NCI-H2171 treated with DMSO at 0.1 percent for 48 hours (cell line): ENCODE measurements around the gene HMGXB4.

Experiments used
- DNase-seq: peaks from one replicate; lab custom pipeline; 2025; lab: John Stamatoyannopoulos, UW

Gene HMGXB4

GRCh38 chr22:35258191-35258988, 1.1 kb downstream of the HMGXB4 start:
- peak; percentile 27 for DNase-seq

GRCh38 chr22:35264986-35265385, 7.7 kb downstream of the HMGXB4 start:
- no peak for DNase-seq

GRCh38 chr22:35266277-35266676, 9.0 kb downstream of the HMGXB4 start:
- no peak for DNase-seq

- DNase-seq: no peak
Measured at GRCh38 chr22:35269630-35270029, 12.3 kb downstream of the HMGXB4 start.

- no peak for DNase-seq
Measured at GRCh38 chr22:35274154-35274871, 17.0 kb downstream of the HMGXB4 start.

GRCh38 chr22:35275580-35275979, 18.3 kb downstream of the HMGXB4 start:
- no peak for DNase-seq

- no peak for DNase-seq
Measured at GRCh38 chr22:35276019-35276418, 18.7 kb downstream of the HMGXB4 start.

- DNase-seq: no peak
Measured at GRCh38 chr22:35288116-35288515, 30.8 kb downstream of the HMGXB4 start.

GRCh38 chr22:35292786-35293185, 35.5 kb downstream of the HMGXB4 start:
- DNase-seq: no peak

GRCh38 chr22:35296051-35296450, 38.8 kb downstream of the HMGXB4 start:
- DNase-seq: no peak

- DNase-seq: peak; percentile 70
Measured at GRCh38 chr22:35299217-35299672, 42.0 kb downstream of the HMGXB4 start.

- peak; percentile 95 for DNase-seq
Measured at GRCh38 chr22:35299673-35300499, 42.6 kb downstream of the HMGXB4 start, which contains the start of gene TOM1. Gene TOM1 (plus strand): TSS chr22:35299894. CDS start chr22:35299929, 35 bp downstream.

GRCh38 chr22:35301372-35301874, 44.1 kb downstream of the HMGXB4 start:
- no peak for DNase-seq

GRCh38 chr22:35303029-35303624, 45.8 kb downstream of the HMGXB4 start:
- DNase-seq: no peak

- DNase-seq: no peak
Measured at GRCh38 chr22:35305525-35306070, 48.3 kb downstream of the HMGXB4 start.

- DNase-seq: no peak
Measured at GRCh38 chr22:35306350-35306967, 49.2 kb downstream of the HMGXB4 start.

- no peak for DNase-seq
Measured at GRCh38 chr22:35307372-35307771, 50.1 kb downstream of the HMGXB4 start.

- DNase-seq: no peak
Measured at GRCh38 chr22:35307892-35308291, 50.6 kb downstream of the HMGXB4 start.

- DNase-seq: peak; percentile 35
Measured at GRCh38 chr22:35308480-35309021, 51.3 kb downstream of the HMGXB4 start.
